SK-N-SH treated with all-trans-retinoic acid at 6 μM for 48 hours (cell line): ENCODE results near the gene SNAPC2.

Experiments
- ATAC-seq: fragments of 200-7000 bp; cut with Tn5 transposase; 3 replicates; pipeline ENCODE4 v1.9.1; 2020; ENCODE audit warnings: mild to moderate bottlenecking, moderate library complexity
- ARNTL ChIP-seq: fragments of 450-650 bp; formaldehyde crosslinking; IDR thresholded peaks from 2 replicates; pipeline ENCODE4 v1.5.0; 2020; ENCODE audit warnings: low read depth, mild to moderate bottlenecking, moderate library complexity, borderline replicate concordance
- BACH2 ChIP-seq: fragments of 250-450 bp; sonication (Bioruptor Pico); IDR thresholded peaks from 2 replicates; pipeline ENCODE4 v1.9.0; 2021; ENCODE audit warnings: mild to moderate bottlenecking, borderline replicate concordance
- CSDC2 ChIP-seq: fragments of 250-450 bp; sonication (Bioruptor Pico); IDR thresholded peaks from 2 replicates; pipeline ENCODE4 v1.5.0; 2020; ENCODE audit warnings: mild to moderate bottlenecking, moderate library complexity
- ESRRG ChIP-seq: fragments of 250-450 bp; sonication (Bioruptor Pico); IDR thresholded peaks from 2 replicates; pipeline ENCODE4 v1.6.1; 2021; ENCODE audit warnings: mild to moderate bottlenecking
- GLIS3 ChIP-seq: fragments of 250-450 bp; sonication (Bioruptor Pico); IDR thresholded peaks from 2 replicates; pipeline ENCODE4 v1.5.0; 2020; ENCODE audit warnings: mild to moderate bottlenecking, moderate library complexity
- ISL1 ChIP-seq: fragments of 250-450 bp; sonication (Bioruptor Pico); IDR thresholded peaks from 2 replicates; pipeline ENCODE4 v2.1.2; 2022; ENCODE audit warnings: mild to moderate bottlenecking, moderate library complexity
- OSR1 ChIP-seq: fragments of 250-450 bp; sonication (Bioruptor Pico); IDR thresholded peaks from 2 replicates; pipeline ENCODE4 v1.8.0; 2022; ENCODE audit warnings: moderate library complexity, mild to moderate bottlenecking, inconsistent platforms
- PPARA ChIP-seq: fragments of 250-450 bp; sonication (Bioruptor Pico); IDR thresholded peaks from 2 replicates; pipeline ENCODE4 v1.5.0; 2020; ENCODE audit warnings: mild to moderate bottlenecking, borderline replicate concordance
- RARB ChIP-seq: fragments of 250-450 bp; sonication (Bioruptor Pico); IDR thresholded peaks from 2 replicates; pipeline ENCODE4 v1.8.0; 2021; ENCODE audit warnings: mild to moderate bottlenecking, moderate library complexity
- SNAI2 ChIP-seq: fragments of 250-450 bp; sonication (Bioruptor Pico); IDR thresholded peaks from 2 replicates; pipeline ENCODE4 v1.5.0; 2020; ENCODE audit warnings: mild to moderate bottlenecking, moderate library complexity
- TCF4 ChIP-seq: fragments of 250-450 bp; sonication (Bioruptor Pico); IDR thresholded peaks from 2 replicates; pipeline ENCODE4 v1.8.0; 2021; ENCODE audit warnings: mild to moderate bottlenecking, moderate library complexity, borderline replicate concordance
- TOX ChIP-seq: fragments of 250-450 bp; sonication (Bioruptor Pico); IDR thresholded peaks from 2 replicates; pipeline ENCODE4 v1.8.0; 2021; ENCODE audit warnings: mild to moderate bottlenecking, moderate library complexity, borderline replicate concordance
- ZC3H10 ChIP-seq: fragments of 250-450 bp; sonication (Bioruptor Pico); IDR thresholded peaks from 2 replicates; pipeline ENCODE4 v1.5.1; 2021; ENCODE audit warnings: mild to moderate bottlenecking, moderate library complexity
- ZFP30 ChIP-seq: fragments of 450-650 bp; formaldehyde crosslinking; IDR thresholded peaks from 2 replicates; pipeline ENCODE4 v1.5.0; 2022; ENCODE audit warnings: mild to moderate bottlenecking, moderate library complexity
- ZNF565 ChIP-seq: fragments of 450-650 bp; formaldehyde crosslinking; conservative IDR thresholded peaks from 2 replicates; pipeline ENCODE4 v1.5.0; 2020; ENCODE audit warnings: low read depth, mild to moderate bottlenecking, moderate library complexity
- ZNF70 ChIP-seq: fragments of 450-650 bp; formaldehyde crosslinking; IDR thresholded peaks from 2 replicates; pipeline ENCODE4 v1.5.0; 2020; ENCODE audit warnings: mild to moderate bottlenecking, moderate library complexity
- TF ChIP-seq, protein P1 (sequence below): fragments of 250-450 bp; sonication (Bioruptor Pico); IDR thresholded peaks from 2 replicates; pipeline ENCODE4 v1.5.0; 2020; ENCODE audit warnings: mild to moderate bottlenecking, moderate library complexity
- TF ChIP-seq, protein P2 (sequence below): fragments of 250-450 bp; sonication (Bioruptor Pico); IDR thresholded peaks from 2 replicates; pipeline ENCODE4 v1.5.1; 2021; ENCODE audit warnings: mild to moderate bottlenecking, moderate library complexity
- TF ChIP-seq, protein P3 (sequence below): fragments of 250-450 bp; sonication (Bioruptor Pico); IDR thresholded peaks from 2 replicates; pipeline ENCODE4 v1.8.0; 2021; ENCODE audit warnings: low read depth, mild to moderate bottlenecking, moderate library complexity, borderline replicate concordance
- TF ChIP-seq, protein P4 (sequence below): fragments of 250-450 bp; sonication (Bioruptor Pico); IDR thresholded peaks from 2 replicates; pipeline ENCODE4 v1.8.0; 2020; ENCODE audit warnings: mild to moderate bottlenecking, moderate library complexity, borderline replicate concordance
- TF ChIP-seq, protein P5 (sequence below): fragments of 250-450 bp; sonication (Bioruptor Pico); IDR thresholded peaks from 2 replicates; pipeline ENCODE4 v1.5.1; 2020; ENCODE audit warnings: low read depth, mild to moderate bottlenecking, moderate library complexity

Gene SNAPC2

DNA sequence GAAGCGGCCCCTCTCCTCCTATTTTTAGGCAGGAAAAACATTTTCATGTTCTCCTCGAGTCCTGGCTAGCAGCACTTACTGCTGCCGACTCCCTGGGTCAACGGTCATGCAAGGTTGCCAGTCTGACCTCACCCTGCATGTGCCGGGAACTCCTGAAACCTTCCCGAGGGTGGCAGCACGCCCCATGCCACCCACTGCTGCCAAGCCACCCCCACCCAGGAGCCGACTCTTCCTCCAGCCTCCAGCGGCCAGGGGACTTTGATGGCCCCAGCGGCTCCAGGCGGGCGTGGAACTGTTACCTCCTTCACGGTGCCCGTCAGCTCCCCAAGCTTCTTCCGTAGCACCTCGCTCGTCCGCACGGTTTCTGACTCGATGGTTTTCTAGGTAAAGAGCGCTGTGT, 14.6 kb downstream of the SNAPC2 start:
- TF ChIP-seq ZNF565 (CRISPR knock-in tag) (no peak), ZC3H10 (CRISPR knock-in tag) (no peak), GLIS3 (CRISPR knock-in tag) (no peak), TOX (CRISPR knock-in tag) (no peak), TCF4 (no peak), ISL1 (CRISPR knock-in tag) (no peak), BACH2 (no peak), PPARA (no peak), CSDC2 (CRISPR knock-in tag) (no peak), ARNTL (CRISPR knock-in tag) (no peak)
- TF ChIP-seq, protein P1, sequence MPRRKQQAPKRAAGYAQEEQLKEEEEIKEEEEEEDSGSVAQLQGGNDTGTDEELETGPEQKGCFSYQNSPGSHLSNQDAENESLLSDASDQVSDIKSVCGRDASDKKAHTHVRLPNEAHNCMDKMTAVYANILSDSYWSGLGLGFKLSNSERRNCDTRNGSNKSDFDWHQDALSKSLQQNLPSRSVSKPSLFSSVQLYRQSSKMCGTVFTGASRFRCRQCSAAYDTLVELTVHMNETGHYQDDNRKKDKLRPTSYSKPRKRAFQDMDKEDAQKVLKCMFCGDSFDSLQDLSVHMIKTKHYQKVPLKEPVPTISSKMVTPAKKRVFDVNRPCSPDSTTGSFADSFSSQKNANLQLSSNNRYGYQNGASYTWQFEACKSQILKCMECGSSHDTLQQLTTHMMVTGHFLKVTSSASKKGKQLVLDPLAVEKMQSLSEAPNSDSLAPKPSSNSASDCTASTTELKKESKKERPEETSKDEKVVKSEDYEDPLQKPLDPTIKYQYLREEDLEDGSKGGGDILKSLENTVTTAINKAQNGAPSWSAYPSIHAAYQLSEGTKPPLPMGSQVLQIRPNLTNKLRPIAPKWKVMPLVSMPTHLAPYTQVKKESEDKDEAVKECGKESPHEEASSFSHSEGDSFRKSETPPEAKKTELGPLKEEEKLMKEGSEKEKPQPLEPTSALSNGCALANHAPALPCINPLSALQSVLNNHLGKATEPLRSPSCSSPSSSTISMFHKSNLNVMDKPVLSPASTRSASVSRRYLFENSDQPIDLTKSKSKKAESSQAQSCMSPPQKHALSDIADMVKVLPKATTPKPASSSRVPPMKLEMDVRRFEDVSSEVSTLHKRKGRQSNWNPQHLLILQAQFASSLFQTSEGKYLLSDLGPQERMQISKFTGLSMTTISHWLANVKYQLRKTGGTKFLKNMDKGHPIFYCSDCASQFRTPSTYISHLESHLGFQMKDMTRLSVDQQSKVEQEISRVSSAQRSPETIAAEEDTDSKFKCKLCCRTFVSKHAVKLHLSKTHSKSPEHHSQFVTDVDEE (CRISPR knock-in tag): no peak
- TF ChIP-seq, protein P2, sequence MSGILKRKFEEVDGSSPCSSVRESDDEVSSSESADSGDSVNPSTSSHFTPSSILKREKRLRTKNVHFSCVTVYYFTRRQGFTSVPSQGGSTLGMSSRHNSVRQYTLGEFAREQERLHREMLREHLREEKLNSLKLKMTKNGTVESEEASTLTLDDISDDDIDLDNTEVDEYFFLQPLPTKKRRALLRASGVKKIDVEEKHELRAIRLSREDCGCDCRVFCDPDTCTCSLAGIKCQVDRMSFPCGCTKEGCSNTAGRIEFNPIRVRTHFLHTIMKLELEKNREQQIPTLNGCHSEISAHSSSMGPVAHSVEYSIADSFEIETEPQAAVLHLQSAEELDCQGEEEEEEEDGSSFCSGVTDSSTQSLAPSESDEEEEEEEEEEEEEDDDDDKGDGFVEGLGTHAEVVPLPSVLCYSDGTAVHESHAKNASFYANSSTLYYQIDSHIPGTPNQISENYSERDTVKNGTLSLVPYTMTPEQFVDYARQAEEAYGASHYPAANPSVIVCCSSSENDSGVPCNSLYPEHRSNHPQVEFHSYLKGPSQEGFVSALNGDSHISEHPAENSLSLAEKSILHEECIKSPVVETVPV: no peak
- TF ChIP-seq, protein P3, sequence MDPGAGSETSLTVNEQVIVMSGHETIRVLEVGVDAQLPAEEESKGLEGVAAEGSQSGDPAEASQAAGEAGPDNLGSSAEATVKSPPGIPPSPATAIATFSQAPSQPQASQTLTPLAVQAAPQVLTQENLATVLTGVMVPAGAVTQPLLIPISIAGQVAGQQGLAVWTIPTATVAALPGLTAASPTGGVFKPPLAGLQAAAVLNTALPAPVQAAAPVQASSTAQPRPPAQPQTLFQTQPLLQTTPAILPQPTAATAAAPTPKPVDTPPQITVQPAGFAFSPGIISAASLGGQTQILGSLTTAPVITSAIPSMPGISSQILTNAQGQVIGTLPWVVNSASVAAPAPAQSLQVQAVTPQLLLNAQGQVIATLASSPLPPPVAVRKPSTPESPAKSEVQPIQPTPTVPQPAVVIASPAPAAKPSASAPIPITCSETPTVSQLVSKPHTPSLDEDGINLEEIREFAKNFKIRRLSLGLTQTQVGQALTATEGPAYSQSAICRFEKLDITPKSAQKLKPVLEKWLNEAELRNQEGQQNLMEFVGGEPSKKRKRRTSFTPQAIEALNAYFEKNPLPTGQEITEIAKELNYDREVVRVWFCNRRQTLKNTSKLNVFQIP (CRISPR knock-in tag): no peak
- ATAC-seq: no peak

DNA sequence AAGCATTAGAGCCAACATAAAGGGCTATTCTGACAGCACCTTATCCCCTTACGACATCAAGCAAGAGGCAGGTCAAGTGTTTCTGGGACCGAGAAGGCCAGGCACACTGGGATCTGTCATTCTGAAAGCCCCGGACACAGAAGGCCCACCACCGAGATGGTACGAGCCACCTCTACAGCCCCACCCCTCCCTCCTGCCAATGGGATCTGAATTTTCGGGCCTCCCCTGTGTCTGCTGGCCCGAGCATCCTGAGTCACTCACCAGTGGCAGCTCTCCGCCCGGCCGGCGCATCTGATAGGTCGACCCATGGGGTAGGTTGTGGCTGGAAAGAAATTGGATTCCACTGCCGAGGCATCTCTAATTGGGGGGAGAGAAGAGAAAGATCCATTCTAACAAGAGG, 20.7 kb downstream of the SNAPC2 start:
- no peak for ATAC-seq
- no peak for TF ChIP-seq ARNTL (CRISPR knock-in tag)

DNA sequence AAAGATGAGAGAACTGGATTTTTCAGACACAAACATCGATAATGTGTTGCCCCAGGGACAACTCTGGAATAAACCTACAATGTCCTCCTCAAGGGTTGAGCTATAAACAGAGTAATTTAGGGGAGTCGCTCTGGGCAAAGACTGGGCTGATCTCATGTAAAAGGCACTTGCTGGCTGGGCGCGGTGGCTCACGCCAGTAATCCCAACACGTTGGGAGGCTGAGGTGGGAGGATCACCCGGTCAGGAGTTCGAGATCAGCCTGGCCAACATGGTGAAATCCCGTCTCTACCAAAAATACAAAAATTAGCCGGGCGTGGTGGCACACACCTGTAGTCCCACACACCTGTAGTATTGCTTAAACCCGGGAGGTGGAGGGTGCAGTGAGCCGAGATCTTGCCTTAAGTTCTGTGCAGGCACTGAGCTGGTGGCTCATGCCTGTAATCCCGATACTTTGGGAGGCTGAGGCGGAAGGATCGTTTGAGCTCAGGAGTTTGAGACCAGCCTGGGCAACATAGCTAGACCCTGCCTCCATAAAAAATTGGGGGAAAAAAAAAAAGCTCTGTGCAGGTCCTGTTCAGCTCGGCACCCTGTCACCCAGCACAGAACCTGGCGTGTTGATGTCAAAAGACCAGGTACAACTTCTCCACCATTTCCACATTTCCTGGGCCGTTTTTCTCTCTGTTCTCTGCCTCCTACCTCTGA, 21.9 kb downstream of the SNAPC2 start:
- ATAC-seq: no peak
- no peak for TF ChIP-seq TCF4
- TF ChIP-seq, protein P1 (CRISPR knock-in tag): no peak
- no peak for TF ChIP-seq RARB
- TF ChIP-seq, protein P2: no peak
- TF ChIP-seq OSR1 (CRISPR knock-in tag): no peak
- TF ChIP-seq GLIS3 (CRISPR knock-in tag): no peak
- no peak for TF ChIP-seq ISL1 (CRISPR knock-in tag)
- TF ChIP-seq, protein P3 (CRISPR knock-in tag): no peak
- TF ChIP-seq ESRRG (CRISPR knock-in tag): no peak
- no peak for TF ChIP-seq ARNTL (CRISPR knock-in tag)
- no peak for TF ChIP-seq ZNF70 (CRISPR knock-in tag)
- TF ChIP-seq, protein P4, sequence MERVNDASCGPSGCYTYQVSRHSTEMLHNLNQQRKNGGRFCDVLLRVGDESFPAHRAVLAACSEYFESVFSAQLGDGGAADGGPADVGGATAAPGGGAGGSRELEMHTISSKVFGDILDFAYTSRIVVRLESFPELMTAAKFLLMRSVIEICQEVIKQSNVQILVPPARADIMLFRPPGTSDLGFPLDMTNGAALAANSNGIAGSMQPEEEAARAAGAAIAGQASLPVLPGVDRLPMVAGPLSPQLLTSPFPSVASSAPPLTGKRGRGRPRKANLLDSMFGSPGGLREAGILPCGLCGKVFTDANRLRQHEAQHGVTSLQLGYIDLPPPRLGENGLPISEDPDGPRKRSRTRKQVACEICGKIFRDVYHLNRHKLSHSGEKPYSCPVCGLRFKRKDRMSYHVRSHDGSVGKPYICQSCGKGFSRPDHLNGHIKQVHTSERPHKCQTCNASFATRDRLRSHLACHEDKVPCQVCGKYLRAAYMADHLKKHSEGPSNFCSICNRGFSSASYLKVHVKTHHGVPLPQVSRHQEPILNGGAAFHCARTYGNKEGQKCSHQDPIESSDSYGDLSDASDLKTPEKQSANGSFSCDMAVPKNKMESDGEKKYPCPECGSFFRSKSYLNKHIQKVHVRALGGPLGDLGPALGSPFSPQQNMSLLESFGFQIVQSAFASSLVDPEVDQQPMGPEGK (CRISPR knock-in tag): no peak
- no peak for TF ChIP-seq SNAI2 (CRISPR knock-in tag)
- no peak for TF ChIP-seq ZFP30
- TF ChIP-seq ZC3H10 (CRISPR knock-in tag): no peak
- no peak for TF ChIP-seq ZNF565 (CRISPR knock-in tag)
- TF ChIP-seq BACH2: no peak
- TF ChIP-seq, protein P5, sequence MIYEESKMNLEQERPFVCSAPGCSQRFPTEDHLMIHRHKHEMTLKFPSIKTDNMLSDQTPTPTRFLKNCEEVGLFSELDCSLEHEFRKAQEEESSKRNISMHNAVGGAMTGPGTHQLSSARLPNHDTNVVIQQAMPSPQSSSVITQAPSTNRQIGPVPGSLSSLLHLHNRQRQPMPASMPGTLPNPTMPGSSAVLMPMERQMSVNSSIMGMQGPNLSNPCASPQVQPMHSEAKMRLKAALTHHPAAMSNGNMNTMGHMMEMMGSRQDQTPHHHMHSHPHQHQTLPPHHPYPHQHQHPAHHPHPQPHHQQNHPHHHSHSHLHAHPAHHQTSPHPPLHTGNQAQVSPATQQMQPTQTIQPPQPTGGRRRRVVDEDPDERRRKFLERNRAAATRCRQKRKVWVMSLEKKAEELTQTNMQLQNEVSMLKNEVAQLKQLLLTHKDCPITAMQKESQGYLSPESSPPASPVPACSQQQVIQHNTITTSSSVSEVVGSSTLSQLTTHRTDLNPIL (CRISPR knock-in tag): no peak
